HG02852 (cell line): ENCODE data around the gene CEP170B.

ENCODE experiments used
- ATAC-seq: cut with Tn5 transposase; IDR thresholded peaks from one replicate; pipeline ENCODE4 v1.9.1; 2021; ENCODE audit warnings: mild to moderate bottlenecking, moderate library complexity; ENCODE audit not compliant: unreplicated experiment

CEP170B gene

GRCh38 chr14:104929268-104930230 lies 64.5 kb downstream of the CEP170B start:
- no peak for ATAC-seq

- ATAC-seq, result no peak
Measured at GRCh38 chr14:104930526-104931303, 65.6 kb downstream of the CEP170B start.

GRCh38 chr14:104931304-104931770 lies 66.3 kb downstream of the CEP170B start:
- no peak for ATAC-seq

- no peak for ATAC-seq
Measured at GRCh38 chr14:104931771-104932675, 67.0 kb downstream of the CEP170B start.

GRCh38 chr14:104932676-104933631 lies 67.9 kb downstream of the CEP170B start:
- ATAC-seq, result no peak

GRCh38 chr14:104933746-104934733 lies 69.0 kb downstream of the CEP170B start:
- no peak for ATAC-seq

- ATAC-seq, result no peak
Measured at GRCh38 chr14:104935026-104935650, 70.1 kb downstream of the CEP170B start.

- ATAC-seq, result no peak
Measured at GRCh38 chr14:104935955-104936354, 70.9 kb downstream of the CEP170B start.

- no peak for ATAC-seq
Measured at GRCh38 chr14:104936361-104937155, 71.5 kb downstream of the CEP170B start.

GRCh38 chr14:104937161-104937560 lies 72.1 kb downstream of the CEP170B start:
- ATAC-seq, result no peak

GRCh38 chr14:104937694-104938365 lies 72.8 kb downstream of the CEP170B start:
- no peak for ATAC-seq

GRCh38 chr14:104938436-104938835 lies 73.4 kb downstream of the CEP170B start:
- ATAC-seq, result no peak

GRCh38 chr14:104938960-104939359 lies 73.9 kb downstream of the CEP170B start:
- ATAC-seq, result no peak

- no peak for ATAC-seq
Measured at GRCh38 chr14:104939666-104940410, 74.8 kb downstream of the CEP170B start.

GRCh38 chr14:104940526-104941150 lies 75.6 kb downstream of the CEP170B start:
- no peak for ATAC-seq
